ENCODE results near the gene NT5C1B. TPM values are rescaled to one million over a fixed set of nuclear protein-coding genes. Genes with fewer than 3 reads are reported as not detected.

NT5C1B gene
- total and polyA plus RNA-seq, 2 experiments from 2014 or later, result not detected

- 0 out of 2 replicates have a peak, but pooled peaks cover 20% of the 10 kb centered on the region for H4K20me1 ChIP-seq (replicated peaks; ENCODE audit: insufficient read depth)
- DNase-seq (ENCODE audit: low spot score) (no peak), ATAC-seq (no peak)
- peaks cover 23% of the 10 kb centered on the region for H3K4me1 Mint-ChIP-seq
- H3K9me2 ChIP-seq (ENCODE audit: insufficient read depth), result no peaks in the 10 kb centered on the region; the same call in 1 of the 2 replicates
- no peaks in the 10 kb centered on the region for H3K27me3 ChIP-seq (ENCODE audit: insufficient read depth)
- H3K4me3 Mint-ChIP-seq, result peak overlapping the region; percentile 94
- H3K4me2 ChIP-seq, result peak overlapping the region; percentile 94
- H3K36me3 ChIP-seq (ENCODE audit: insufficient read depth), result no peaks in the 10 kb centered on the region
- H3K9me3 Mint-ChIP-seq, result no peaks in the 10 kb centered on the region
- peak; percentile 75; the same call in 1 of the 2 replicates for TF ChIP-seq POLR2AphosphoS5 (IDR thresholded peaks at IDR 0.05; ENCODE audit: low read depth)
- TF ChIP-seq ZNF114 (CRISPR knock-in tag; IDR thresholded peaks at IDR 0.05), result no peak
- peaks cover 39% of the 10 kb centered on the region for H3K79me2 ChIP-seq (replicated peaks; ENCODE audit: insufficient read depth)
- peaks cover 21% of the 10 kb centered on the region for H3K4me1 ChIP-seq (ENCODE audit: insufficient read depth)
- peak overlapping the region; percentile 83 for H3K27ac Mint-ChIP-seq
- H3K27me3 Mint-ChIP-seq (ENCODE audit: insufficient read depth, low read depth, poor library complexity), result no peaks in the 10 kb centered on the region
- H3K36me3 Mint-ChIP-seq (ENCODE audit: low read depth), result no peaks in the 10 kb centered on the region; the same call in 2 of the 3 replicates
- H3F3A ChIP-seq (replicated peaks; ENCODE audit: low read depth), result no peaks in the 10 kb centered on the region
- H3K4me3 ChIP-seq, result peak overlapping the region; percentile 76
- peak overlapping the region; percentile 91; the same call in 1 of the 2 replicates for H2AFZ ChIP-seq
- H3K27ac ChIP-seq (ENCODE audit: low read depth), result no peak overlapping the region
Observed at GRCh38 chr2:18560797-18561085, 28.6 kb downstream of the NT5C1B start.

- DNase-seq (ENCODE audit: low spot score) (peak; percentile 97), ATAC-seq (peak; percentile 92)
- Mint-ChIP-seq H3K9me3 (no peaks in the 10 kb centered on the region), H3K4me1 (peaks cover 23% of the 10 kb centered on the region), H3K27ac (peak within 1 kb of the TSS; percentile 93), H3K36me3 (ENCODE audit: low read depth) (peaks cover 5% of the 10 kb centered on the region; the same call in 1 of the 3 replicates), H3K4me3 (peak within 1 kb of the TSS; percentile 94), H3K27me3 (ENCODE audit: insufficient read depth, low read depth, poor library complexity) (no peaks in the 10 kb centered on the region)
- Histone ChIP-seq H4K20me1 (replicated peaks; ENCODE audit: insufficient read depth) (0 out of 2 replicates have a peak, but pooled peaks cover 20% of the 10 kb centered on the region), H3K4me2 (peak within 1 kb of the TSS; percentile 94), H3K27ac (ENCODE audit: low read depth) (peak within 1 kb of the TSS; percentile 87), H3K36me3 (ENCODE audit: insufficient read depth) (no peaks in the 10 kb centered on the region; the same call in 1 of the 2 replicates), H3K27me3 (ENCODE audit: insufficient read depth) (no peaks in the 10 kb centered on the region), H3K4me1 (ENCODE audit: insufficient read depth) (peaks cover 21% of the 10 kb centered on the region), H3K79me2 (replicated peaks; ENCODE audit: insufficient read depth) (peaks cover 44% of the 10 kb centered on the region), H3K4me3 (peak within 1 kb of the TSS; percentile 76), H3K9me2 (ENCODE audit: insufficient read depth) (no peaks in the 10 kb centered on the region; the same call in 1 of the 2 replicates), H3F3A (replicated peaks; ENCODE audit: low read depth) (no peaks in the 10 kb centered on the region), H2AFZ (peak within 1 kb of the TSS; percentile 91)
- TF ChIP-seq CREB1 (CRISPR knock-in tag; IDR thresholded peaks at IDR 0.05; ENCODE audit: low read depth) (peak; percentile 84), POLR2AphosphoS5 (IDR thresholded peaks at IDR 0.05; ENCODE audit: low read depth) (no peak; the same call in 1 of the 2 replicates), ZNF114 (CRISPR knock-in tag; IDR thresholded peaks at IDR 0.05) (no peak), NANOG (IDR thresholded peaks at IDR 0.05; ENCODE audit: borderline replicate concordance) (no peak), ZNF331 (CRISPR knock-in tag; IDR thresholded peaks at IDR 0.05; ENCODE audit: low read depth) (no peak), EZH2 (IDR thresholded peaks at IDR 0.05; ENCODE audit: low read depth, unreplicated experiment) (no peak), JUNB (IDR thresholded peaks at IDR 0.05; ENCODE audit: unreplicated experiment) (no peak)
- TF ChIP-seq, protein P1, sequence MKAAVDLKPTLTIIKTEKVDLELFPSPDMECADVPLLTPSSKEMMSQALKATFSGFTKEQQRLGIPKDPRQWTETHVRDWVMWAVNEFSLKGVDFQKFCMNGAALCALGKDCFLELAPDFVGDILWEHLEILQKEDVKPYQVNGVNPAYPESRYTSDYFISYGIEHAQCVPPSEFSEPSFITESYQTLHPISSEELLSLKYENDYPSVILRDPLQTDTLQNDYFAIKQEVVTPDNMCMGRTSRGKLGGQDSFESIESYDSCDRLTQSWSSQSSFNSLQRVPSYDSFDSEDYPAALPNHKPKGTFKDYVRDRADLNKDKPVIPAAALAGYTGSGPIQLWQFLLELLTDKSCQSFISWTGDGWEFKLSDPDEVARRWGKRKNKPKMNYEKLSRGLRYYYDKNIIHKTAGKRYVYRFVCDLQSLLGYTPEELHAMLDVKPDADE (IDR thresholded peaks at IDR 0.05), result peak; percentile 96
Observed at GRCh38 chr2:18560031-18560796, 29.2 kb downstream of the NT5C1B start, which contains the start of gene RDH14. TSS of gene RDH14 (minus strand) at chr2:18560653. CDS start at chr2:18560572, 81 bp downstream.
